Smooth muscle cell (in vitro differentiated cells): Measurements from ENCODE around the gene ATP13A2. TPM values are rescaled to one million over a fixed set of nuclear protein-coding genes. Genes with fewer than 3 reads are reported as not detected.

Source experiments
- DNase-seq: peaks from one replicate; lab custom pipeline; 2025; ENCODE audit not compliant: unreplicated experiment; lab: John Stamatoyannopoulos, UW
- H2AFZ ChIP-seq: fragments of 200-600 bp; sonication (generic); 2 replicates; pipeline ENCODE4 v1.6.0; 2016; ENCODE audit warnings: antibody characterized with exemption, low read depth, mild to moderate bottlenecking
- H3F3A ChIP-seq: fragments of 200-600 bp; sonication (generic); 2 replicates; pipeline ENCODE4 v1.6.0; 2017; ENCODE audit warnings: antibody characterized with exemption, low read depth
- H3K27ac ChIP-seq: fragments of 200-600 bp; sonication (generic); 2 replicates; pipeline ENCODE4 v1.5.1; 2016; ENCODE audit warnings: low read depth, mild to moderate bottlenecking
- H3K27me3 ChIP-seq: fragments of 200-600 bp; sonication (generic); 2 replicates; pipeline ENCODE4 v1.6.1; 2016; ENCODE audit warnings: low read depth, mild to moderate bottlenecking
- H3K36me3 ChIP-seq: fragments of 200-600 bp; sonication (generic); 2 replicates; pipeline ENCODE4 v1.5.1; 2016; ENCODE audit warnings: low read depth
- H3K4me1 ChIP-seq: fragments of 200-600 bp; sonication (generic); 2 replicates; pipeline ENCODE4 v1.5.1; 2016; ENCODE audit warnings: low read depth
- H3K4me2 ChIP-seq: fragments of 200-600 bp; sonication (generic); 2 replicates; pipeline ENCODE4 v1.6.0; 2016; ENCODE audit warnings: mild to moderate bottlenecking
- H3K4me3 ChIP-seq: fragments of 200-600 bp; sonication (generic); 2 replicates; pipeline ENCODE4 v1.5.1; 2016; ENCODE audit warnings: mild to moderate bottlenecking
- H3K79me2 ChIP-seq: fragments of 200-600 bp; sonication (generic); 2 replicates; pipeline ENCODE4 v1.6.0; 2016; ENCODE audit warnings: low read depth, mild to moderate bottlenecking
- H3K9ac ChIP-seq: fragments of 200-600 bp; sonication (generic); 2 replicates; pipeline ENCODE4 v1.6.0; 2016; ENCODE audit warnings: low read depth
- H3K9me3 ChIP-seq: fragments of 200-600 bp; sonication (generic); replicated peaks from 2 replicates; pipeline ENCODE4 v1.5.1; 2016; ENCODE audit warnings: low read depth
- H4K20me1 ChIP-seq: fragments of 200-600 bp; sonication (generic); 2 replicates; pipeline ENCODE4 v1.6.0; 2016; ENCODE audit warnings: low read depth
- WGBS: methylation state at CpG from one replicate; pipeline ENCODE4 v1.1.7; 2016; ENCODE audit warnings: low lambda C conversion rate; 5-methylcytosine and 5-hydroxymethylcytosine counted together
- polyA plus RNA-seq: library from polyadenylated mRNA; unstranded; fragments of >200 nt; fragmentation: Nextera tagmentation; extraction: Ambion mirVana; gene quantifications from 2 replicates; pipeline ENCODE4 v1.2.1, GENCODE V29; 2016
- total RNA-seq: library from RNA; depleted of rRNA; stranded (reverse); fragments of >200 nt; gene quantifications from 2 replicates; pipeline ENCODE4 v1.2.3, GENCODE V29; 2014
- TF ChIP-seq, protein P1 (sequence below): fragments of 200-600 bp; sonication (generic); IDR thresholded peaks from 2 replicates; pipeline ENCODE4 v1.5.1; 2017; ENCODE audit warnings: borderline replicate concordance, mild to moderate bottlenecking, antibody characterized with exemption; ENCODE audit not compliant: insufficient read depth, poor library complexity, severe bottlenecking

ATP13A2 gene
- total and polyA plus RNA-seq, 2 experiments from 2014 or later, result 27.7 to 42.3 TPM

DNA sequence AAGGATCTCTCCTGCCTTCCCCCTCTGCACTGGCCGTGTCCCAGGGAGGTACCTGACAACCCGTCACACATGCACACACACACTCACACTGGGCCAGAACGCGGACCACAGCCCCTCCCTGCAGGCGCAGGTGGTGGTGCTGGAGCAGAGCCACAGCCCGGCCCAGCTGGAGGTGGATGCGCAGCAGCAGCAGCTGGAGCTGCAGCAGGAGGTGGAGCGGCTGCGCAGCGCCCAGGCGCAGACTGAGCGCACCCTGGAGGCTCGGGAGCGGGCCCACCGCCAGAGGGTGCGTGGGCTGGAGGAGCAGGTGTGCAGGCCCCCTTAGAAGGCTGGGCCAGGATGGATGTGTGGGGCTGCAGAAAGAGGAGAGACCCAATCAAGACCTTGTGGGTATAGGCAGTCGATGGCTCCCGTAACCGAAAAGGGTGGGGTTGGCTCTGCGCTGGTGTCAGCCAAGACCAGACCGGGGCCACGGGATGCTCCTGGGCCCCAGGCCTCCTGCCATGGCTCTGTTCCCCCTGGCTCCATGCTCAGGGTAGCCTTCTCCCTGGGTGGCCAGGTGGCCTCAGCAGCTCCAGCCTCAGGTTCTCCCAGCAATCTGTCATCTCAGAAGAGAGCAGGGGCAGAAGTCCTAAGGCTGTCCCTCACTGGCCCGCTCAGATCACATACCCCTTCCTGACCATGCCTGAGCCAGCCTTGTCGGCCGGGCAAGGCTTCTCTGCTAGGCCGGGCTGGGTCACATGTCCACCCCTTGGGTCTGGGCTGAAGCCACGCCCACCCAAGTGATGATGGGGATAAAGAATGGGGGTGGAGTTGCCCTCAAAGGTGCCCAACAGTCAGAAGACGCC, 40.2 kb downstream of the ATP13A2 start:
- no peak overlapping the region for H2AFZ ChIP-seq
- H3K9ac ChIP-seq, result no peak overlapping the region
- no peaks in the 10 kb centered on the region for H3K27me3 ChIP-seq
- no peak overlapping the region for H3K4me2 ChIP-seq
- H3F3A ChIP-seq, result peaks cover 11% of the 10 kb centered on the region
- H3K79me2 ChIP-seq, result peaks cover 3% of the 10 kb centered on the region
- no peaks in the 10 kb centered on the region for H3K36me3 ChIP-seq
- peaks cover 37% of the 10 kb centered on the region for H4K20me1 ChIP-seq
- TF ChIP-seq, protein P1, sequence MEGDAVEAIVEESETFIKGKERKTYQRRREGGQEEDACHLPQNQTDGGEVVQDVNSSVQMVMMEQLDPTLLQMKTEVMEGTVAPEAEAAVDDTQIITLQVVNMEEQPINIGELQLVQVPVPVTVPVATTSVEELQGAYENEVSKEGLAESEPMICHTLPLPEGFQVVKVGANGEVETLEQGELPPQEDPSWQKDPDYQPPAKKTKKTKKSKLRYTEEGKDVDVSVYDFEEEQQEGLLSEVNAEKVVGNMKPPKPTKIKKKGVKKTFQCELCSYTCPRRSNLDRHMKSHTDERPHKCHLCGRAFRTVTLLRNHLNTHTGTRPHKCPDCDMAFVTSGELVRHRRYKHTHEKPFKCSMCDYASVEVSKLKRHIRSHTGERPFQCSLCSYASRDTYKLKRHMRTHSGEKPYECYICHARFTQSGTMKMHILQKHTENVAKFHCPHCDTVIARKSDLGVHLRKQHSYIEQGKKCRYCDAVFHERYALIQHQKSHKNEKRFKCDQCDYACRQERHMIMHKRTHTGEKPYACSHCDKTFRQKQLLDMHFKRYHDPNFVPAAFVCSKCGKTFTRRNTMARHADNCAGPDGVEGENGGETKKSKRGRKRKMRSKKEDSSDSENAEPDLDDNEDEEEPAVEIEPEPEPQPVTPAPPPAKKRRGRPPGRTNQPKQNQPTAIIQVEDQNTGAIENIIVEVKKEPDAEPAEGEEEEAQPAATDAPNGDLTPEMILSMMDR, result no peak
- no peak overlapping the region for H3K4me3 ChIP-seq
- no peaks in the 10 kb centered on the region for H3K9me3 ChIP-seq
- peak; percentile 19 for DNase-seq
- H3K27ac ChIP-seq, result peak overlapping the region; percentile 51
- H3K4me1 ChIP-seq, result peaks cover 8% of the 10 kb centered on the region
- WGBS, result 81% methylated on average over 28 of the region's 28 CpGs

DNA sequence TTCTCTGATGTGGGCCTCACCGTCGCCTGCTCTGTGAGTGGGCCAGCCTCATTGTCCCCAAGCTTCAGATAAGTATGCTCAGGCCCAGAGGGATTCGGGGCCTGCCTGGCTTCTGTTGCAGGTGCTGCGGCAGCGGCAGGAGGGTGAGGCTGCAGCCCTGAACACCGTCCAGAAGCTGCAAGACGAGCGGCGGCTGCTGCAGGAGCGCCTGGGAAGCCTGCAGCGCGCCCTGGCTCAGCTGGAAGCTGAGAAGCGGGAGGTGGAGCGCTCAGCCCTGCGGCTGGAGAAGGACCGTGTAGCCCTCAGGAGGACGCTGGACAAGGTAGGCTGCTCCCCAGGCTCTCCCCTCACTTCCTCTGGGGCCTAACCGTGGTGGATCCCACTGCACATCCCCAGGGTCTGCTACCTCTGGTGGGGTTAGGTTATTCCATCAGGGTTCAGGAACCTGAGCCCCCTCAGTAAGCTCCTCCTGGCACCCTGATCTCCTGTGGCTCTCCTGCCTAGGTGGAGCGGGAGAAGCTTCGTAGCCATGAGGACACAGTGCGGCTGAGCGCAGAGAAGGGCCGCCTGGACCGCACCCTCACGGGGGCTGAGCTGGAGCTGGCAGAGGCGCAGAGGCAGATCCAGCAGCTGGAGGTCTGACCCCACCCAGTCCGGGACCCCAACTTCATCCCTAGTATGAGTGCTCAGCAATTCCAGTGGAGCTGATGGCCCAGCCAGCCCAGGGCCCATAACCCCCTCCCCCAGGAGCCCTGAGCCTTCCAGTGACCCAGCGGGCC, 41.4 kb downstream of the ATP13A2 start:
- Histone ChIP-seq H3K4me3 (no peak overlapping the region), H3K4me2 (no peak overlapping the region), H3K4me1 (peaks cover 8% of the 10 kb centered on the region), H3K36me3 (no peaks in the 10 kb centered on the region), H2AFZ (no peak overlapping the region), H3K9me3 (no peaks in the 10 kb centered on the region), H3K27ac (no peak overlapping the region), H3F3A (peaks cover 11% of the 10 kb centered on the region), H3K79me2 (no peaks in the 10 kb centered on the region), H3K27me3 (no peaks in the 10 kb centered on the region), H3K9ac (no peak overlapping the region), H4K20me1 (peaks cover 25% of the 10 kb centered on the region)
- no peak for DNase-seq
- TF ChIP-seq, protein P1, result no peak
- 97% methylated on average over 28 of the region's 28 CpGs for WGBS

DNA sequence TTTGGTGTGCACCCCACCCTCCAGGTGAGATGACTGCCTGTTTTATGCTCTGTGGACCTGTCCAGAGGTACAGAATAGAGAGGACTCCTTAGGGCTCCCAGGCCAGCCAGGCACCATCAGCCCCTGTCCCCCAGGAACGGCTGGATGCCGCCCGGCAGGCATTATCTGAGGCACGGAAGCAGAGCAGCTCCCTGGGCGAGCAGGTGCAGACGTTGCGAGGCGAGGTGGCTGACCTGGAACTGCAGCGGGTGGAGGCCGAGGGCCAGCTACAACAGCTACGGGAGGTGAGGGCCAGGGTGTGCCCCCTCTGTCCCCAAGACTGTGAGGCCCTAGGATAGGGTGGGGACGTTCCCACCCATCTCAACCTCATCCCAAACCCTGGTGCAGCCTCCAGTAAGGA, 42.1 kb downstream of the ATP13A2 start:
- no peaks in the 10 kb centered on the region for H3K27me3 ChIP-seq
- no peak overlapping the region for H3K27ac ChIP-seq
- TF ChIP-seq, protein P1, result no peak
- H3K79me2 ChIP-seq, result no peaks in the 10 kb centered on the region
- no peak overlapping the region for H2AFZ ChIP-seq
- no peak overlapping the region for H3K4me2 ChIP-seq
- 98% methylated on average over 12 of the region's 12 CpGs for WGBS
- H3K4me1 ChIP-seq, result peaks cover 8% of the 10 kb centered on the region
- peaks cover 22% of the 10 kb centered on the region for H4K20me1 ChIP-seq
- H3K9ac ChIP-seq, result no peak overlapping the region
- peaks cover 11% of the 10 kb centered on the region for H3F3A ChIP-seq
- H3K36me3 ChIP-seq, result no peaks in the 10 kb centered on the region
- no peaks in the 10 kb centered on the region for H3K9me3 ChIP-seq
- no peak for DNase-seq
- no peak overlapping the region for H3K4me3 ChIP-seq
